Mucosa of stomach (tissue), 1 donor: ENCODE measurements around the gene FNDC1.

Source experiments
- H3K27me3 ChIP-seq: one replicate; pipeline ENCODE4 v1.7.0; 2013; ENCODE audit warnings: mild to moderate bottlenecking, low read length; ENCODE audit not compliant: control insufficient read depth, insufficient read depth
- H3K36me3 ChIP-seq: one replicate; pipeline ENCODE4 v1.7.0; 2013; ENCODE audit warnings: low read length; ENCODE audit not compliant: control insufficient read depth, insufficient read depth
- H3K4me1 ChIP-seq: one replicate; pipeline ENCODE4 v1.7.0; 2013; ENCODE audit warnings: mild to moderate bottlenecking, low read length; ENCODE audit not compliant: control insufficient read depth, insufficient read depth
- H3K4me3 ChIP-seq: one replicate; pipeline ENCODE4 v1.7.0; 2013; ENCODE audit warnings: low read length
- H3K9ac ChIP-seq: one replicate; pipeline ENCODE4 v1.7.0; 2013; ENCODE audit warnings: mild to moderate bottlenecking, low read length, moderate library complexity
- H3K9me3 ChIP-seq: one replicate; pipeline ENCODE4 v1.7.0; 2013; ENCODE audit warnings: mild to moderate bottlenecking, low read length, moderate library complexity; ENCODE audit not compliant: control insufficient read depth
- donor health status: Pancreatic carcinoma.

The FNDC1 gene

DNA sequence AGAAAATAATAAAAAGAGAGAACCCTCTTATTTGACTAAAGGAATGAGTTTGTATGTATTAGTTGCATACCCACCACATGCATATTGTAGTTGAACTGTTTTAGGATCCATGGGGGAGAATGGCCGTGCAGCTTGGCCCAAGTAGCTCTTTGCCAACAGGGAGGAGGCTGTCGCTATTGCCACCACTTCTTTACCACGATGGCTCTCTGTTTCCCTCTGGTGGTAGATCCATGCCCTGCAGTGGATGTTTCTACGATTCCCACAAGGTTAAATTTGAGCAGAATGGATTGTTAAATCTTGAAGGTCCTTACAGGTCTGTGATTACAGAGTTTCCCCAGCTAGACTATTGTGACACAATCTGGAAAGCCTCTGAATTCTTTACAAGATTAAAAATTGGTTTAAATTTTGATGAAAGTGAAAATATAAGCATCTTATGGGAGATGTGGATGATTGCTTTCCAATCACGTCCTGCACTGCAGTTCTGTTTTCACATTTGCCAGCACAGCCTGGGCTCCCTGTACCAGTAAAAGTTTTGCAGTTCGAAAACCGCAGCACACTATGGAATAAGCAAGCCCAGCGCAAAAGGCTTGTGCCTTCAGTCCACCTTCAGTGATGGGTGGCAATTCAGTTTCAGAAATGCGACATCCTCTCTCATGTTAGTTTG, 34.4 kb upstream of the FNDC1 start:
- H3K9me3 ChIP-seq: no peaks in the 10 kb centered on the region
- H3K4me3 ChIP-seq: no peak overlapping the region
- H3K9ac ChIP-seq: no peak overlapping the region
- no peaks in the 10 kb centered on the region for H3K36me3 ChIP-seq
- H3K27me3 ChIP-seq: peaks cover 9% of the 10 kb centered on the region
- H3K4me1 ChIP-seq: no peaks in the 10 kb centered on the region

DNA sequence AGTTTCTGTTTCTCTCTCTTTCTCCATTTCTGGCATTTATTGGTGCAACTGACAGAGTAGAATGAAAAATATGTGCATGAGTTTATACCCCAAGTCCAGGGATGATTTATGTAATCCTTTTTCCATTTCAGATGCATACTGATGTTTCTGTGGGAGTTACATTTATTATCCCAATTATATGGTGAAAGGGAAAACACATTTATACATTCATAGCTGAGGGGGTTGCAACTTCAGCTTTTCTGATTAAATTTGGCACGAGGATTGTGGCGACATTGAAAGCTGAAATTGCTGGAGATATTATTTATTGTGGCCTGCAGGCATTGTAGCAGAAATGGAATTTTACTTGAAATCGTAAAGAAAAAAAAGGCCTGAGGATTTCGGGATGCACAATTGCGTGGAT, 31.5 kb upstream of the FNDC1 start:
- peaks cover 9% of the 10 kb centered on the region for H3K27me3 ChIP-seq

DNA sequence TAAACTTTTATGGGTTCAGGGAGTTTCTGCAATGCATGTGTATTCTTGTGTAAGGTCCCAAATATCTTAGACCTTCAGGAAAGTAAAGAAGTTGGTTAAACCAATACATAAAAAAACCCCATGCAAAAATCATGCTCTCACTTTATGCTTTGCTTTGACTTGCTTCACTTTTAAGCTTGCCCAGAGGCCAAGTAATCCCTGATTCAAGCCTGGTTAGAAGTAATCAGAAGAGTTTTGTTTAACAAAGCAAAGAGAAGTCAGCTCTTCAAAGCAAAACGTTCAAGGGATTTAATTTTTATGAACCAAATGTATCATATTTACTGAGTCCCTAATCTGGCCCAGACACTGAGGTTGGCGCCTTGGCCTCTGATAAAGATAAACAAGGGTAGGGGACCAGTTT, 26.7 kb upstream of the FNDC1 start:
- Histone ChIP-seq H3K9me3 (no peaks in the 10 kb centered on the region), H3K4me1 (no peaks in the 10 kb centered on the region), H3K9ac (no peak overlapping the region), H3K4me3 (no peak overlapping the region), H3K27me3 (no peaks in the 10 kb centered on the region), H3K36me3 (no peaks in the 10 kb centered on the region)

More for the DNA sequence above, 31.5 kb upstream of the FNDC1 start:
- H3K36me3 ChIP-seq: no peaks in the 10 kb centered on the region
- H3K4me3 ChIP-seq: no peak overlapping the region
- no peaks in the 10 kb centered on the region for H3K9me3 ChIP-seq
- no peak overlapping the region for H3K9ac ChIP-seq
- no peaks in the 10 kb centered on the region for H3K4me1 ChIP-seq

DNA sequence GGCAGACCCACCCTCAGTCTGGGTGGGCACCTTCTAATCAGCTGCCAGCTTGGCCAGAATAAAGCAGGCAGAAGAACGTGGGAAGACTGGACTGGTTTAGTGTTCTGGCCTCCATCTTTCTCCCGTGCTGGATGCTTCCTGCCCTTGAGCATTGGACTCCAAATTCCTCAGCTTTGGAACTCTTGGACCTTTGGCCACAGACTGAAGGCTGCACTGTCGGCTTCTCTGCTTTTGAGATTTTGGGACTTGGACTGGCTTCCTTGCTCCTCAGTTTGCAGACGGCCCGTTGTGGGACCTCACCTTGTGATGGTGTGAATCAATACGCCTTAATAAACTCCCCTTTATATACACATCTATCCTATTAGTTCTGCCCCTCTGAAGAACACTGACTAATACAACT, 20.6 kb upstream of the FNDC1 start:
- H3K9ac ChIP-seq: no peak overlapping the region
- H3K9me3 ChIP-seq: no peaks in the 10 kb centered on the region
- no peaks in the 10 kb centered on the region for H3K27me3 ChIP-seq
- H3K36me3 ChIP-seq: no peaks in the 10 kb centered on the region
- H3K4me3 ChIP-seq: no peak overlapping the region
- no peaks in the 10 kb centered on the region for H3K4me1 ChIP-seq

DNA sequence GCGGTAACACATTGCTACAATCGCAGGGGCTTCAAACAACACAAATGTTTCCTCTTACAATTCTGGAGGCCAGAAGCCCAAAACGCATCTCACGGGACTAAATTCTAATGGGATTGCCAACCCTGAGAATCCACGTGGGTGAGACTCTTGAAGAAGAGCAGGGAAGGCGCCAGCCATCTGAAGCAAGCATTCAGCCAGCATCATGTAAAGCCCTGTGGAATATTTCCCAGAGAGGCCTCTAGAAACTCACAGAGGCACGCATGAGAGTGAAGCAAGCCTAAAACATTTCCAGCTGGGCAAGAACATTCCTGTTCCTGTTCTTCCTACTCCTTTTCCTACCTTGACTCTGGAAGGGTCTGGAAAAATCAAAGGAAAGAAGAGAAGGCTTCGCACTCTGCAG, 19.6 kb upstream of the FNDC1 start:
- Histone ChIP-seq H3K4me3 (no peak overlapping the region), H3K4me1 (no peaks in the 10 kb centered on the region)

DNA sequence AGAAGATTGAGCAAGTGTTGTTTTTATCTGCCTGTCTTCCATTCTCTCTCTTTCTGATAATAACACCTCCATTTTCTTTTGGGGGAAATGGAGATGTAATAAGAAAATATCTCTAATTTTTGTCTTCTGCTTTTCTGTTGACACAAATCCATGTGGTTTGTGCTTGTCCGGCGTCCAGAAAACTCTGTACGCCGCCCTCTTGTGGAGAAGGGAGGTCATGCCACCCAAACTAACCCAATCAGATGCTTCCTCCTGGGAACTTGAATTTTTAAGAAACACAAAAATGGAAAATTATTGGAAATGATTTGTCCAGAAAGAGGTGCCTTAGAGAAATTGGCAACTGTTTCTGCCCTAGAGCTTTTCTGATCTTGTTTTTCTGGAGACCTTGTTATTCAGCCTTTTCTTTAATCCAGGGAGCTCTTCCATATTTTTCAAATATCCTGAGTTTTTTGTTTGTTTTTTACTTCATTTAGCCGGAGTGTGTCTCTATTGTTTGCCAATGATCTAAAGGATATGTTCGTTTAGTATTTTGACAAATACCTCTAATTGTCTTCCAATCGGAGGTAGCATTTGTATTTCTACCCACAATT, 17.8 kb upstream of the FNDC1 start:
- no peaks in the 10 kb centered on the region for H3K36me3 ChIP-seq
- H3K9me3 ChIP-seq: no peaks in the 10 kb centered on the region

More for the DNA sequence above, 19.6 kb upstream of the FNDC1 start:
- Histone ChIP-seq H3K36me3 (no peaks in the 10 kb centered on the region), H3K9me3 (no peaks in the 10 kb centered on the region), H3K27me3 (no peaks in the 10 kb centered on the region), H3K9ac (no peak overlapping the region)

DNA sequence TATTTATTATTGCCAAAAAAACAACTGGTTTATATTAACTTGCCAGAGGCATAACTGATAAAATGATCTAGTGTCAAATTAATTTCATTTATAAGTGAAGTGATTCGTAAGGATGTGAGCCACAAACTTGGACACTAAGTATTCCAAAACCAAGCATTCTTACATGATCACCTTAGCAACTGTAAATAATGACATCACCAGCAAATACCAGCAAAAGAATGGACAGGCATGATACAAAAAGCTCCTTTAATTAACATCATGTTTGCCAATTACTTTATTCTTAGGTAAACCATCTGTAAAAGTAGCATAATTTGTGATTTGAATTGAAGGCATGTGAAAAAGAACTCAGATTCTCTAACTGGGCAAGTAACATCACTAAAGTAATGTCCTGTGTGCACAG, 17.2 kb upstream of the FNDC1 start:
- Histone ChIP-seq H3K9me3 (no peaks in the 10 kb centered on the region), H3K4me1 (no peaks in the 10 kb centered on the region), H3K27me3 (no peaks in the 10 kb centered on the region), H3K36me3 (no peaks in the 10 kb centered on the region), H3K4me3 (no peak overlapping the region), H3K9ac (no peak overlapping the region)

More for the DNA sequence above, 17.8 kb upstream of the FNDC1 start:
- Histone ChIP-seq H3K27me3 (no peaks in the 10 kb centered on the region), H3K9ac (no peak overlapping the region), H3K4me1 (no peaks in the 10 kb centered on the region), H3K4me3 (no peak overlapping the region)

DNA sequence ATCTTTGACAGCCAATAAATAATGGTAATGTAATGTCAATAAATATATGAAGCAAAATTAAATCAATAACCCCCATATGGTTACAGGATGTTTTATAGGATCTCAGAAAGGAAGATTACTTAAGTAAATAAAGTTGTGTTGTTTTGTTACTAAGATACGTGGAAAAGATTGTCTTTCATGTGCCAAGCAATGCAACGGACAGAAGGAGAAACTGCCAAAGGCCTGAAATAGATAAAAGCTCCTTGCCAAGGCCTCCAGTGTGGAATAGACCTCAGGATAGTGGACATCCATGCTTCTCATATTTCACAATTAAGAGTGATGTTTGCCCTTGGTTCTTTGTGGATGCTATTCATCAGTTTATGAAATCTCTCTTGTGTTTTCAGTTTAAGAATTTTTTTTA, 16.4 kb upstream of the FNDC1 start:
- no peak overlapping the region for H3K9ac ChIP-seq
- H3K9me3 ChIP-seq: no peaks in the 10 kb centered on the region
- H3K36me3 ChIP-seq: no peaks in the 10 kb centered on the region
- no peaks in the 10 kb centered on the region for H3K4me1 ChIP-seq
- H3K4me3 ChIP-seq: no peak overlapping the region
- H3K27me3 ChIP-seq: no peaks in the 10 kb centered on the region

DNA sequence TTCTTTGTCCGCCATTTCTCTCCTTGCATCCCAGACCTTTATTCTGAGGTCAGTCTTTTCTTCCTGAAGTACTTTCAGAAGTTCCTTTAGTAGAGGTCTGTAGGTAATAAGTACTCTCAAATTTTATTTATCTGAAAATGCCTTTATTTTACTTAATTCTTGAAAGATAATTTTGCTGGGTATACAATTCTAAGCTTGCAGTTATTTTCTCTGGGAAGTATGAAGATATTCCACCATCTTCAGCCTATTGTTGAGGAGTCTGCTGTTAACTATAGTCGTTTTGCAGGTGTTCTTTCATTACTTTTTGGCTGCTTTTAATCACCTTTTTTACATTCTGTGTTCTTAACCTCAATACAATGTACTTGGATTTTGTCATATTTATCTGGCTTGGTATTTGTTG, 13.5 kb upstream of the FNDC1 start:
- Histone ChIP-seq H3K9me3 (no peaks in the 10 kb centered on the region), H3K36me3 (no peaks in the 10 kb centered on the region)

DNA sequence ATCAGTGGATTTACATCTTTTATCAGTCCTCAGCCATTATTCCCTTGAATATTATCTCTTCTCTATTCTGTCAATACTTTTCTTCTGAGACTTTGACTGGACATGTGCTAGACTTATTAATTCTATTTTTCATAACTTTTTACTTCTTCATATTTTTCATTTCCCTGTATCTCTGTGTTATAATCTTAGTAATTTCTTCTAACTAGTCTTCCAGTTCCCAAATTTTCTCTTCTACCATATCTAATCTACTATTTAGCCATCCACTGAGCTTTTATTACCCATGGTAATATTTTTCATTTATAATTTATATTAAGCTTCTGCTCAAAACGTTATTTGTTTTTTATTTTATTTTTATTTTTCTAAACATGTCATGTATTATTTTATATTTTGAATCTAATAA, 13.1 kb upstream of the FNDC1 start:
- no peaks in the 10 kb centered on the region for H3K27me3 ChIP-seq
- H3K9me3 ChIP-seq: no peaks in the 10 kb centered on the region
- H3K4me1 ChIP-seq: no peaks in the 10 kb centered on the region
- no peak overlapping the region for H3K4me3 ChIP-seq
- no peak overlapping the region for H3K9ac ChIP-seq
- H3K36me3 ChIP-seq: no peaks in the 10 kb centered on the region

More for the DNA sequence above, 13.5 kb upstream of the FNDC1 start:
- H3K4me1 ChIP-seq: no peaks in the 10 kb centered on the region
- no peak overlapping the region for H3K4me3 ChIP-seq
- H3K9ac ChIP-seq: no peak overlapping the region
- no peaks in the 10 kb centered on the region for H3K27me3 ChIP-seq

DNA sequence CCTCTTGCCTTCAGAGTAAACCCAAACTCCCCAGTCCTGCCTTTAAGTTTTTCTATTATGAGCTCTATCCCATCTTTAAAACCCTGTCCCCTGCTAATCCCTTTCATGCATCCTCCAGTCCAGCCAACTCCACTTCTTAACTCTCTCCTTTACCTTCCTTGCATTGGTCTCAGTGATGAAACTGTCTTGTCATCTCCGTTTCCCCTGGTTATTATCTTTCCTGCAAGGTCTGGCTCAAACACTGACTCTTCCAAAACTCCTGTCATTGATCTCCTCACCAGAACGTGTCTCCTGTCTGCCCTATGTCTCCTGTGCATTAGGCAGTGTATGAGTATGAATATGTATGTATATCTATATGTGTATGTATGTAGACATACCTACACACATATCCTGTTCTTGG, 11.8 kb upstream of the FNDC1 start:
- H3K27me3 ChIP-seq: no peaks in the 10 kb centered on the region
- H3K36me3 ChIP-seq: no peaks in the 10 kb centered on the region
- H3K9ac ChIP-seq: no peak overlapping the region

DNA sequence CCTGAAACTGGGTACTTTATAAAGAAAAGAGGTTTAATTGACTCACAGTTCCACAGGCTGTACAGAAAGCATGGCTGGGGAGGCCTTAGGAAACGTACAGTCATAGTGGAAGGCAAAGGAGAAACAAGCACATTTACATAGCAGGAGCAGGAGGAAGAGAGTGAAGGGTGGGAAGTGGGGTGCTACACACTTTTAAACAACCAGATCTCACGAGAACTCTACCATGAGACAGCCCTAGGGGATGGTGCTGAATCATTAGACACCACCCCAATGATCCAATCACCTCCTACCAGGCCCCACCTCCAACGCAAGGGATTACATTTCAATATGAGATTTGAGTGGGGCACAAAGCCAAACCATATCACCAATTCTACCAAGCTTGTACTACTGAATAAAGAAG, 7.4 kb upstream of the FNDC1 start:
- Histone ChIP-seq H3K9me3 (no peaks in the 10 kb centered on the region), H3K36me3 (no peaks in the 10 kb centered on the region), H3K4me1 (no peaks in the 10 kb centered on the region), H3K9ac (no peak overlapping the region), H3K4me3 (no peak overlapping the region), H3K27me3 (peaks cover under 1% of the 10 kb centered on the region)

More for the DNA sequence above, 11.8 kb upstream of the FNDC1 start:
- no peak overlapping the region for H3K4me3 ChIP-seq
- H3K9me3 ChIP-seq: no peaks in the 10 kb centered on the region
- no peaks in the 10 kb centered on the region for H3K4me1 ChIP-seq
